ENCODE measurements around the gene TBC1D30.

The TBC1D30 gene

DNA sequence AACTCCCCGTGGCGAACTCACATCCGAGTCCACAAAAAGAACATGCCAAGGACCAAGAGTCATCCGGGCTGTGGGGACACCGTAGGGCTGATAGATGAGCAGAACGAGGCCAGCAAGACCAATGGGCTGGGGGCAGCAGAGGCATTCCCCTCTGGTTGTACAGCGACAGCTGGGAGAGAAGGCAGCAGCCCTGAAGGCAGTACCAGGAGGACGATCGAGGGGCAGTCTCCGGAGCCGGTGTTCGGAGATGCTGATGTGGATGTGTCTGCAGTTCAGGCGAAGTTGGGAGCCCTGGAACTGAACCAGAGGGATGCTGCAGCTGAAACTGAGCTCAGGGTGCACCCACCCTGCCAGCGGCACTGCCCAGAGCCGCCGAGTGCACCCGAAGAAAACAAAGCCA lies 50.7 kb downstream of the TBC1D30 start:
- DNase-seq = no peak

DNA sequence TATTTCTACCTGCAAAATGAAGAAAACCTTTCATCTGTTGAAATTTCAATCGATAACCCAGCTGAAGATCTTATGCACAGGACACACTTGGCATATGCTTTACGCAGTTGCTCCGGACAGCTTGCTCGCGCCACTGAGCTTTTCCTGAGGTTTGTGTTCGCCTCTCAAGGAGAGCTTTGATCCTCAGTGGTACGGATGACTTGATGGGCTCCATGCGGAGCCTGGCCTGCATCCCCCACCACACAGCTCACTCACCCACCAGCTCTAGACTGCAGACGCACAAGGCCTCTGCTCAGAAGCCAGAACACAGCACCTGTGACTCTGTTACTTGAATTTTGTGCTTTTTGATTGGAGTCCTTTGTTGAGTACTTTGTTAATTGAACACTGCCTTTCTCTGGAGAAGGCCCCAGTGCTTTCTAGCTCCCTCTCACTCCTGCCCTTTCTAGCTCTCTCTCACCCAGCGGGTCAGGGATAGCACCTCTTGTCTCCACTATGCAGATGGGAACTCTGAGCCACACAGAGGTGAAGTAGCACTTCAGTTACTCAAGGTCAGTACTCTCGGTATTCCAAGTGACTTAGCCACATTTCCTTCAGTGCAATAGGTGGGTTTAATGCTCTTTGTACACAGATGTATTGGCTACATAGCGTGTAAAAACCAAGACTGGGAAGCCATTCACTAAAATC lies 52.1 kb downstream of the TBC1D30 start:
- DNase-seq = no peak

DNA sequence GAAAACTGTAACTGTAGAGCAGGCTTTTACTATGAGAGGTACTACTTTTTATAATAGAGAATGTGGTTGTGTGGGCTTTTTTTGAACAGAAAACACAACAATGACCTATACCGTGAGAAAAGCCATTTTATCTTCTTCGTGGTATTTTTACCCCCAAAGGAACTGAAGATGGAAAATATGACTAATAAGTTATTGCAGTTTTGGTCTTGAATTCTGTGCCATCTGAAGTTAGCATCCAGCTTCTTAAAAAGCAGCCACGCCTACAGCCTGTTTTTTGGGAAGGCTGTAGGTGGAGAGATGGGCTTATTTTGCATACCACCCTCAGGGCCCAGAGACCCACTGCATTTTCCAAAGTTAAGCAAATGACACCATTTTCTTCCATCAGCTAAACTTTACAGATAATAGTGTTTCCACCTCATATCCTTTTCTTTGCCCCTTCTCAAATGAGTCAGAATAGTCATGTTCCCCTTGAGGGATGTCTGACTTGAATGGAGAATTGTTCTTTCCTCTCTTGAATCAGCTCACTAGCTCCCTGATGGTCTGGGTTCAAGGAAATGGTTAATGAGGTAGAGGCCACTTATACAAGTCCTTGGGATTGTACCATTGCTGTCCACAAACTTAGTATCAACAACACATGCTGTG lies 53.0 kb downstream of the TBC1D30 start:
- no peak for DNase-seq

DNA sequence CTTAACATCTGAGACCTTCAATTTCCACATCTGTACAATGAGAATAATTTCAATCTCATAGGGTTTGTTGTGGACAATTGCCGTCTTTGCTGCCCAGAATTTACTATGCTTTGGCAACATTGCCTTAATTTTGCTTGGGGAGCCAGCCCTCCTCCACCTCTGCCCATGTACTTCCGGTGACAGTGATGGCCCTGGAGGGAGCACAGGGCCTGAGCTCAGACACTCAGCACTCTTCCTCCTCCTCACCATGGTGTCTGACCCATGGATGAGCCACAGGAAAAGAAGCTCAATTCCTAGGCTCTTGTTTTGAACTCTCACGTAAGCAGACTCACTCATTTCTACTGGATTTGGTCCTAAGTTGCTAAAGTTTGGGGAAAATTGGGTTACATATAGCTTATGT lies 58.2 kb downstream of the TBC1D30 start:
- no peak for DNase-seq

DNA sequence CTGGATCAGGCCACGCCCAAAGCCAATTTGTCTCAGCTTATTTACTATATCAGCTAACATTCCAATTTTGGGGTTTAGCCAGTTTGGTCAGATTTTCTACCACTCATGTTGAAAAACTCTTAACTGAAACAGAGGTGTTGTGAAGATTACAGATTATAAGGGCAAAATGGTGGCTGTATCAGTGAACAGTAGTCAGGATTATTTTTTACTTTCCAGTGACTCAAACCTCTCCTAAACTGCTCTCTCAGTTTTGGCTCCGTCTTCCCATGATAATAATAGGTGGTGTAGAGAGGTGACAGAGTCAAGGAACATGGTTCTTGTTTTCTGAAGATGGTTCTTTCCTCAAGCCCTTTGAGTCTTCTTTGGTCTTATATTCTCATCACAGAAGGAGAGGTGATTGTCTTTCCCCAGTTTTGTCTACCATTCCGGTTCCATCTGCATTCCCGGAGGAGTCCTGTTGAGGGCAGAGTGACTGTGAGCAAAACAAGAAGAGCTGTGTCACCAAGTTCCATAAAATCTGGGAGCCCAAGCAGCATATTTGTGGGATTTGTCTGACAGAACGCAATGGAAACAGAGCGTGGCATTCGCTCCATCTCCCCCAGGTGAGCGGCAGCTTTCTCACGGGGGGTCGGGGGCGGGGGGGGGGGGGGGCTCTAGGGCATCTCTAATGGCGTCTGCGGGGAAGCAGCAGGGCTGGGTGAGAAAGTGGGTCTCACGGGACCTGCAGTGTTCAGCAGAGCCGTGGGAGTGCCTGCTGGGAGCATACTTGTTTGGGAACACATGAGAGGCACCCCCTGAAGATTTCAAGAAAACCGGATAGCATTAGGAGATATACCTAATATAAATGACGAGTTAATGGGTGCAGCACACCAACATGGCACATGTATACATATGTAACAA lies 59.1 kb downstream of the TBC1D30 start:
- DNase-seq = no peak

DNA sequence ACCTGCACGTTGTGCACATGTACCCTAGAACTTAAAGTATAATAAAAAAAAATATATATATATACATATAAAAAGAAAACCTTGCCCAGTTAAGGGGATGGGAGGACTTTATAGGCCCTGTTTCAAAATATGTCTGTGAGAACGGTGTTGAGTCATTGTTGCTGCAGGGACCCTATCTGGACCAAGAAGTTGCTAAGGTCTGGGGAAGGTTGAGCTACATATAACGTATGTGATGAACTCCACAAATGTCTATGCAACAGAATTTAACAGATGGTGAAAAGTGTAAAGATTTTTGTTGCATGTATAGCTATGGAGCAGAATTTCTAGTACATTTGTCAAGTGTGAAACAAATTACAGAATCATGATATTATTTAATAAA lies 59.7 kb downstream of the TBC1D30 start:
- no peak for DNase-seq

DNA sequence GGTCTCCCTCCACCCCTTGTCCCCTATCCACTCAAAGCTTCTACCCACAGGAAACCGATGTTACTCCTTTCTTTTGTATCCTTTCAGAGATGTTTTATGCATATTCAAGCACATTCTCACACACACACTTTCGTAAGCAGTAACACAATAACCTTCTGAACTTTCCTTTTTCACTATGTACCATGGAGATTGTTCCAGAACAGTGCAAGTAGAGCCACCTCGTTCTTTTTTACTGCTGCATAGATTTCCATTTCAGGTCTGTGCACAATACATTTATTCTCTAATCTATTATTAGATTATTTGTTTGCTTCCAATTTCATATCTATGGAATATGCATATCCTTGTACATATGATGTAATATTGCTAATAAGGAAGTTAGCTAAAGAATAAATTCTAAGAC lies 60.3 kb downstream of the TBC1D30 start:
- DNase-seq = no peak

DNA sequence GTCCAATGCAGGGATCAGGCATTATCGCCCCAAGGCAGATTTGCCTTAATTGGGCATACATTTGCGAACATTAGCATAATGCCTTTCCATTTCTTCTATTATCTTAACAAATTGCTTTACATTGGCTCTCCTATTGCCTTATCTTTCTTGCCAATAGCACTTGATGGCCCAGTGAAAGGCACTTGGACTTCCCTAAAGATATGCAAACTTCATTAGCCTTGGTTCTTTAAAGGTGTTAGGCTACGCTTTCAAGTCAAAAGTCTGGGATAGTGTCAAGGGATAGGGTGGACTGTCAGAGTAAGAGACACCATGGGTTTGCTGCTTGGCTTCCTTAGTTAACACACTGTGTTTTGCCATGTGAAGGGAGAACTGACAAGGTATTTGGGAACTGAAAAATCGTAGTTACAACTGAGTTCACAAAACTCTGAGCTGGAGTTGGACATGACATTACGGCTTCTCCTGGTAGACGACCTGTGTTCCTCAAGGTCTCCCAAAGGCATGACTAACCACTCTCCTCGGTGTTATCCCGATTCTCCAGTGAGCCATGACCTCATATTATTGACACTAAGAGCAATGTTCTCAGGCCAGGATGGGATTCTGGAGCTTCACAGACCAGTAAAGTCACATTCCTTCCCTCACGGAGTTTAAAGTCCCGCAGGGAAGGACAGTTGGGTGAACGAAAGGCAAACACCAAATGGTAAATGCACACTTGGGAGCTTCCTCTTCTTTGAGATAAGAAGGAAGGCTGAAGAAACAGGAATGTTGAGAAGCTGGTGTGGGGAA lies 65.2 kb downstream of the TBC1D30 start:
- DNase-seq = no peak

DNA sequence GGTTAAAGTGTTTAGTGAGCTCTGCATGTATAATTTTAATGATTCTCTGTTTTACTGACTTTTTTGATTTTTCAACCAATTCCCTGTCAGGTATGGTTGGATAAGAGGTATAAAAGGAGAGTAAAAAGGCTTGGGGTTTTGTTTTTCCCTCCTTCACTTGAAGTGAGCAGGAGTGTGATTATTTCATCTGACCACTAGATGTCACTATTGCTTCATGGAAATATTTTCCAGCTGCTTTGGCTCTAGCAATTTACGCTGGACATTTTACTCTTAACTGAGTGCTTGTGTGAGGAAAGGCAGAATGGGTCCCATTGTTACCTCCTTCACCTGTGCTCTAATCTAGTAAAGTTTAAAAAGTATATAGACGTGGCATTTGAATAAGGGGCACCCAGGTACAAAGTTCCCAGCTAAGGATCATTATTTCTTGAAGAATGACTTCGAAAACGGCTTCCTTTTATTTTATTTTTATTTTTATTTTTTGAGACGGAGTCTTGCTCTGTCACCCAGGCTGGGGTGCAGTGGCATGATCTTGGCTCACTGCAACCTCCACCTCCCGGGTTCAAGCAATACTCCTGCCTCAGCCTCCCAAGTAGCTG lies 66.5 kb downstream of the TBC1D30 start:
- DNase-seq = peak; percentile 75

DNA sequence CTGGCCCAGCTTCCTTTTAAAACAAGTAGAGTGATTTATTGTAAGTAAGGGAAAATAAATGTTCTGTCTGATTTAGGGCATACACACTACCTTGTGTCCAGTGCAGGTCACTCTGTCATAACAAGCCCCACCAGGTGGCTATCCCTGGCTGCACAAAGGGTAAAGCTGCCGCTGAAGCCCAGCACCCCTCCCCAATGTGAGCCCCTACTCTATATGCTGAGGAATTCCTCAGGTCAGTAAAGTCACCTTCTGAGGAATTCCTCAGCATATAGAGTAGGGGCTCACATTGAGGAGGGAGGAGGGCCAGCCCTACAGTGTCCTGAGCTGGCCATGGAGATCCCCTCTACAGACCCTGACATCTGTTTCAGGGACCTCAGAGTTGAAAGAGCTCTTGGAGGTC lies 67.2 kb downstream of the TBC1D30 start:
- DNase-seq = no peak

DNA sequence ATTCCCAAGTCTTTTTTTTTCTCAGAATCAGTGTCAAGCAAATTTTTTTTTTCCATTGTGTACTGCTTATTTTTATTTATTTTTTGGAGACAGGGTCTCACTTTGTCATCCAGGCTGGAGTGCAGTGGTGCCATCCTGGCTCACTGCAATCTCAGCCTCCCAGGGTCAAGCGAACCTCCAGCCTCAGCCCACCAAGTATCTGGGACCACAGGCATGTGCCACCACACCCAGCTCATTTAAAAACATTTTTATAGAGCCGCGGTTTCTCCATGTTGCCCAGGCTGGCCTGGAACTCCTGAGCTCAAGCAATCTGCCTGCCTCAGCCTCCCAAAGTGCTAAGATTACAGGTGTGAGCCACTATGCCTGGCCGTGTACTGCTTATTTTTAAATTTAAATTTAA lies 68.1 kb downstream of the TBC1D30 start:
- no peak for DNase-seq

DNA sequence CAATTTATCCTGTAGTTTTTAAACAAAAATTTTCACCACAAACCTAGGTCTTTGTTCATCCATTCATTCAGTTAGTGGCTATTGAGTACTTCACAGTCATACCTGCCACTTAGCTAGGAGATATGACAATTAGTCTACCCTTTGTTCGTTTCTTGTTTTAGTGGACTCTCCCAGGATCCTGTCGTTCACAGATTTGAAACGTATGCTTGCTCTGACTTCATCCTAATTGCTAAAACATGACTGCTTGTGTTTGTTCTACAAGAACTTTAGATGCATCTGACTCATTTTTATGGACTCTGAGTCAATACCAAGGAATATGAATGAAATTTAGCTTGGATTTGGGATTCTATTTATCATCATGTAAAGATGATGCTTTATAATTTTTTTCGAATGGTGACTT lies 69.5 kb downstream of the TBC1D30 start:
- DNase-seq = no peak

DNA sequence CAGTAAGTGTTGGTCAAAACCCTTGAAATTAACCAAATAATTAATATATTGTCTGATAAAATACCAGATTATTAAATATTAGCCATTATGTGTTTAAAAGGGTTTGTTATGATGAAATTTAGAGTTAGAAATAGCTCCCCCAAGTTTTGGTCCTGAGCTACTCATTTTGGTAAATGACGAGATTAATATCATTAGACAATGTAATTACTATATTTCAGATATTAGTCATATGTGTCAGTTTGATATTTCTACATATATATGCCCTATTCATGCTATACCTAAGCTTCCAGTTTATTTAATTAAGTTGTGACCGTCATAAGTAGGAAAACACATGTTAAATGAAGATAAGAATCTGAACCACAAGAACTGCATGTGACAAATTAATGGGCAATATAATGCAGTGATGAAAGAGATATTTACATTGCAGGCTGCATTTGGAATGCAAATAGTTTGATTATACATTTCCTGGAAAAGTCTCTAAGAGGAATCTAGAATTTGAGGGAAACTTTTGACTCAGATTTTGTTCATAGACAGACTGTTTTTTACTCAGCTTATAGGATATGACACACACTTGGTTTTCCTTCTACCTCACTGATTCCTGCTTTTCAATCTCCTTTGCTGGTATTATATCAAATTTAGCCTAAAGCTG lies 70.5 kb downstream of the TBC1D30 start:
- no peak for DNase-seq

DNA sequence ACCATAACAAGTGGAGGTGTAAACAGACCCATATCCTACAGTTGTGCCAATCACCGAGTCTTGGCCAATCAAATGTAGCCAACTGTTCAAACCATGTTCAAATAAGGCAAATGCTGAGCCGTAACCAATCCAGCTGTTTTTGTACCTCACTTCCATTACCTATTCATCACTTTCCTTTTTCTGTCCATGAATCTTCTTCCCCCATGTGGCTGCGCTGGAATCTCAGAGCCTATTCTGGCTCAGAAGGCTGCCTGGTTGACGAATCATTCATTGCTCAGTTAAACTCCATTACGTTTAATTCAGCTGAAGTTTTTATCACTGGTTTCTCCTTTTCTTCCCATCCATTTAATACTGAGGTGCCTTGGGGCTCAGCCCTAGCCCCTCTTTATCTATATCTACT lies 71.1 kb downstream of the TBC1D30 start:
- no peak for DNase-seq

DNA sequence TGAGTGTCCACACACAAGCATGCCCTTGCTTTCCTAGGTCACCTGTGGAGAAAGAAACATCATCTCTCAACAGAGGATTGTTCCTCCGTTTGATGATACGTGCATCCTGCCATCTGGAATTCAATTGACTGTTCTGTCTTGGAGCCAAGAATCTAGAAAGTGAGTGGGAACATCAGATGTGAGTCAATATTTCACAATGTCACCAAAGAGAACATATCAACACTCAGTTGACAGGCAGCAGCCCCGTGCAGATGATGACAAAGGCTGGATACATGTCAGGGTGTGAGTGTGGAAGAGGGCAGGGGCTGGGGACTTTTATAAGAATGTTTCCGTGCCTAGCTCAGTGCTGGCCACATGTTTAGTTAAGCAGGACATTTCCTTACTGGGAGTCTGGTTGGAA lies 76.1 kb downstream of the TBC1D30 start:
- DNase-seq = no peak

DNA sequence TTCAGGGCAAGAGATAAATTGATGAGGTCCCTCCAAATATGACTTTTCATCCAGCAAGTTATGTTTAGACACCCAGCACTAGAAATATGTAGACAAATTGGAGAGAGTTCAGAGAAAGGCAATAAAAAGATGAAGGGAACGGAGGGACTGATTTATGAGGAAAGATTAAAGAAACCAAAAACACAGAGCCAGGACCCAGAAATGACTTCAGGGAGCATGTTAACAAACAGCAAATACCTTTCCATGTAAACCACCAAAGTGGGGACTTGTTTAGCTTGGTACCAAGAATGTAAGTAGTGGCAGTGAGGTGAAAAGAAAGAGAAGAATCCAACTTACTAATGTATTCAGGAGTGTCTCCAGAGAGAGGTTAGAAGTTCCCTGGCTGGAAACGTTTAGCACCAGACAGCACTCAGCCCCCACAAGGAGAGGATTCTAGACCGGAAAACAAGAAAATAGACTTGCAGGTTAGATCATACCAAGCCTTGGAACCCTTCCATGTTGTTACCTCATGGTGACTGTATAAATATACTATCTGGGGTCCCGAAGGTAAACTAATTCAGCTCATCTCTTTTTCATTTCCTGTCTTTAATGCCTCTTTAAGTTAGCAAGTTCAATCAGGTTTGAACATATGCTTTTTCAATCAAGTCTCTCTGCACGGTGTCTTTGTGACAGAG lies 79.2 kb downstream of the TBC1D30 start:
- DNase-seq = no peak

DNA sequence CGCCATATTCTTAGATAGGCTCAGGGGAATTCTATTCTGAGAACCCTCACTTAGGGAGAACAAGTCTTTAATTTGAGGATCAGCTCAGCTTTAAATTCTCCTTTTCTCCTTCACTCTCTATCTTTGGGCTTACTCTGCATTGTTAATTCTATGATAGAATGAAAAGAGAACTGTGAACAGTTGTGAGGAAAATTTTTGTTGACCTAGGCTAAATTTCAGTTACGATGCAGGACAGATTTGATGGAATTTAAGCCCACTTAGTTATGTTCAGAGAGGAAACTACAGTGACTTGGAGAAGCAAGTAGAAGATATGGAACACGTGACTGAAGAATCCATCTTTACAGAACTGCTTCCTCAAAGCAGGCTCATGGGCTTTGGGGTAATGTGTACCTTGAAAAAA lies 82.7 kb downstream of the TBC1D30 start:
- DNase-seq = no peak

DNA sequence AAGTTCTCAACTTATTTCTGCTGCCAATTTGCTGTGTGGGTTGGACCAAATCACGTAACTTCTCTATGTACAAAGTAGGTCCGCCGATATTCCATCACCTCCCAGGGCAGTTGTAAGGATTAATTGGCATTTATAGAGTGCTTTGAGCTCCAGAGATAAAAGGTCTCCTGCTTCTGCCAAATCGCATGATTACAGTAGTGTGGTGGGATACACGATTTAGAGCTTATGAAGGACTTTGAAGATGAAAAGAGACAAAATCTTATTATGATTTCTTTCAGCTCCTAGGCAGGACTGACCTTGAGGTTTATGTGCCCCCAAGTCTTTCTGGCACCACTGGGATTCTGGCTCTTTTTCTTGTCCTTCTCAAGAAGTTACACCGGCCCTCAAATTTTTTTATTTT lies 84.7 kb downstream of the TBC1D30 start:
- no peak for DNase-seq

DNA sequence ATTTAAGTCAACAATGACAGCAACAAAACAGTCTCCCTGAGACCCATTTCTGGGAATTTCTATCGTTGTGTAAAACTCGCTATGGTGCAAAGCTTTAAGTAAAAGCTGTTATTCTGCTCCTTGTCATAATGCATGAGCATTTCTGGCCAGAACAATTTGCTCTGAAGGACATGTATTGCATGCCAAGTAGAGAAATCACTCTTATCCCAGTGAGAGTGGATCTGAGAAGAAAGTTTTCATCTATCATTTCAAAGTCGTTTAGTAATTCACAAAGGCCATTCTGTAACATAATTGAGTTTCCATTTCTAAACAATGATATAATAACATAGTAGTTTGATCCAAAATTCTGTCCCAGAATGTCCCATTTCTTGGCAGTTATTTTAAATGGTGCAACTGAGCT lies 86.6 kb downstream of the TBC1D30 start:
- DNase-seq = no peak

DNA sequence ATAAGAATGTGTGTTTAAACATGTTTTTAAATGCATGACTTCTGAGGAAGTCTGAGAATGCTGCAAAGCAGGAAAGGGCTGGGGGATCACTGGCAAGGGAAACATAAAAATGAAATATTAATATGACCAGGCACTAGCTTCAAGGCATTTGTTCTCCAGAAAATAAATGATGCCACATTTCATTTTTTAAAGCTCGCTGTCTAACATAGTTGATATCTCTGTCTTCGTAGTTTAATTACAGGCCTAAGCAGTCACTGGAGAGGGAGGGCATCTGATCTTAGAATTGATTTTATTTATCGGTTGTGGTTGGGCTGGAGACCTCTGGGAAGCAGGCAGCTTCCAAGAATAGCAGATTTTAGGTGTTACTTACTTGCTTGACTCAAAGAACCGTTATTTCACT lies 87.5 kb downstream of the TBC1D30 start:
- no peak for DNase-seq

DNA sequence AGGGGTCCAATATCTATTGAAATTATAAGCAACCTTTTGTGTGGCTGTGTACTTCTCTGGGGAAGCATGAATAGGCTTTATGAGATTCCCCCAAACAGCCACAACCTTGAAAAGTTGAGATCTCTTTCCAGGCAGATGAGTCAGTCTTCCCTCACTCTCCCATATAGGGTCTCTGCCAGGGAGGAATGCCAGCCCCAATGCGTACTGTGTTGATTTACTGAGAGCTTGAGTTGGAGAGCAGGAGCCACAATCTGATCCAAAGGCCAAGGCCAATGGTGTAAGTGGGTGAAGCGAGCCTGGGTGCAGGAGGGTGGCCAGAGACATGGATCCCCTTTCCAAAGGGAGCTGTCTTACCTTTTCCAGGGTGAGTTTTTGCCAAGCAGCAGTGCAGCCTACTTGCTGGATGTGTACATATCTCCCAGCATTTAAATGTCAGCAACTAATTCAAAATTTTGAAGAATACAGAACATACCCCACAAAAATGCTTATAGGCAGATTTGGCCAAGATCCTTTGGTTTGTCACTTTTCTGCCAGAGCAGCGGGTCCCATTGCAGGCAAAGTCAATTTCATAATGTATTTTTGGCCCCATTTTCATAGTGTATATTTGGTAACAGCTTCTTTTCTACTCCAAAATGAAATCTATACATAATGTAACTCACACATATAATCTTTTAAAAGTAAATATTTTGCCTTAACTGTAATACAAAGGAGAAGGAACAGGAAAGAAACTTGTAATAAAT lies 88.2 kb downstream of the TBC1D30 start:
- DNase-seq = no peak
